BE2C (cell line): Measurements from ENCODE around the gene F2R.
"Not testable (repeated sequence)": the region's sequence is repeated elsewhere in the genome, so short reads cannot be mapped to it uniquely, and the experiment has no call there.

ENCODE experiments used
- DNase-seq: peaks from one replicate; pipeline ENCODE4 v3.0.0-alpha.2; 2020
- H3K27me3 ChIP-seq: fragments of 250-450 bp; sonication (Bioruptor Pico); 2 replicates; pipeline ENCODE4 v1.5.1; 2020; ENCODE audit warnings: mild to moderate bottlenecking
- H3K36me3 ChIP-seq: fragments of 250-450 bp; sonication (Bioruptor Pico); 2 replicates; pipeline ENCODE4 v1.5.1; 2020; ENCODE audit warnings: mild to moderate bottlenecking
- H3K4me1 ChIP-seq: fragments of 250-450 bp; sonication (Bioruptor Pico); 2 replicates; pipeline ENCODE4 v1.5.1; 2020
- H3K4me3 ChIP-seq: 2 replicates; pipeline ENCODE4 v1.5.1; 2011; ENCODE audit warnings: low read depth, low read length
- H3K9me3 ChIP-seq: fragments of 250-450 bp; sonication (Bioruptor Pico); 2 replicates; pipeline ENCODE4 v1.5.1; 2020
- CTCF ChIP-seq: IDR thresholded peaks from 2 replicates; pipeline ENCODE4 v1.5.1; 2012; ENCODE audit warnings: mild to moderate bottlenecking, low read depth, low read length

The F2R gene

GRCh38 chr5:76762484-76762883 is 46.6 kb downstream of the F2R start:
- Histone ChIP-seq H3K9me3 (no peaks in the 10 kb centered on the region), H3K36me3 (no peaks in the 10 kb centered on the region), H3K4me3 (no peak overlapping the region), H3K27me3 (no peaks in the 10 kb centered on the region; the same call in 1 of the 2 replicates), H3K4me1 (no peaks in the 10 kb centered on the region)
- DNase-seq = no peak
- TF ChIP-seq CTCF = no peak

GRCh38 chr5:76763136-76763535 is 47.2 kb downstream of the F2R start:
- Histone ChIP-seq H3K4me1 (no peaks in the 10 kb centered on the region), H3K27me3 (no peaks in the 10 kb centered on the region; the same call in 1 of the 2 replicates), H3K4me3 (no peak overlapping the region), H3K9me3 (no peaks in the 10 kb centered on the region), H3K36me3 (no peaks in the 10 kb centered on the region)
- TF ChIP-seq CTCF = no peak
- no peak for DNase-seq

- Histone ChIP-seq H3K27me3 (no peaks in the 10 kb centered on the region), H3K4me3 (no peak overlapping the region), H3K9me3 (no peaks in the 10 kb centered on the region), H3K36me3 (no peaks in the 10 kb centered on the region), H3K4me1 (no peaks in the 10 kb centered on the region)
- TF ChIP-seq CTCF = no peak
- no peak for DNase-seq
These were observed 48.4 kb downstream of the F2R start for GRCh38 chr5:76764374-76764773.

- no peak overlapping the region for H3K4me3 ChIP-seq
- no peaks in the 10 kb centered on the region for H3K4me1 ChIP-seq
- H3K9me3 ChIP-seq = no peaks in the 10 kb centered on the region
- H3K36me3 ChIP-seq = no peaks in the 10 kb centered on the region
- no peak for DNase-seq
- TF ChIP-seq CTCF = no peak
- no peaks in the 10 kb centered on the region for H3K27me3 ChIP-seq
These were observed 49.3 kb downstream of the F2R start for GRCh38 chr5:76765249-76765648.

- no peaks in the 10 kb centered on the region for H3K9me3 ChIP-seq
- H3K4me1 ChIP-seq = no peaks in the 10 kb centered on the region
- no peak for TF ChIP-seq CTCF
- H3K36me3 ChIP-seq = no peaks in the 10 kb centered on the region
- no peak overlapping the region for H3K4me3 ChIP-seq
- no peaks in the 10 kb centered on the region for H3K27me3 ChIP-seq
- no peak for DNase-seq
These were observed 50.8 kb downstream of the F2R start for GRCh38 chr5:76766746-76767145.

- not testable (repeated sequence) for H3K27me3 ChIP-seq, H3K9me3 ChIP-seq, H3K4me3 ChIP-seq, H3K36me3 ChIP-seq, H3K4me1 ChIP-seq, DNase-seq
These were observed 55.1 kb downstream of the F2R start for GRCh38 chr5:76771041-76771440.
